Measurements from ENCODE around the gene SLC18A2. TPM values are rescaled to one million over a fixed set of nuclear protein-coding genes. Genes with fewer than 3 reads are reported as not detected.

SLC18A2 gene
- total and polyA plus RNA-seq, 10 donors = 0.02 to 0.92 (median 0.28) TPM

DNA sequence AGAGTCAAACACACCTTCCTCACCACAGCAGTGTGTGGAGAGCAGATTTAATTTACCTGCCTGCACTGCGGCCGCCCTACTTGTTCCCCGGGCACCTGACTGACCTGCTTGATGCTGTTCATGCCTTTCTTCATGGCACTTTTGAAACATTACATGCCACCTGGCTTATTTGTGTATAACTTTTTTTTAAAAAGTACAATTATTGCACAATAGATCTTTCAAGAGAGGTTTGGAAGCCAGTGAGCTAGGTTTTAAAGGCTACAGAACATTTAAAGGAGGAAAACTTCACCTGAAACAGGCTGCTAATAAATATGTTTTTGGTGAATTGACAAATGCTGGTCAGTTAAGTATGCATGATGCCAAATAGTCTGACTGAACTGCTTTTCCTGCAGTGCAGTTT lies 33.1 kb downstream of the SLC18A2 start:
- Histone ChIP-seq H3K36me3 (peaks cover 0 to 7% (median 0%) of the 10 kb centered on the region in 6 donors), H3K4me1 (no peaks in the 10 kb centered on the region), H3K4me3 (no peak overlapping the region), H3K27ac (no peak overlapping the region), H3K9me3 (no peaks in the 10 kb centered on the region), H3K27me3 (replicated peaks in 1 of 7) (no peaks in the 10 kb centered on the region)
- WGBS, 5 donors = 98 to 100% (median 98%) methylated on average over 3 of the region's 3 CpGs
- TF ChIP-seq, protein P1, sequence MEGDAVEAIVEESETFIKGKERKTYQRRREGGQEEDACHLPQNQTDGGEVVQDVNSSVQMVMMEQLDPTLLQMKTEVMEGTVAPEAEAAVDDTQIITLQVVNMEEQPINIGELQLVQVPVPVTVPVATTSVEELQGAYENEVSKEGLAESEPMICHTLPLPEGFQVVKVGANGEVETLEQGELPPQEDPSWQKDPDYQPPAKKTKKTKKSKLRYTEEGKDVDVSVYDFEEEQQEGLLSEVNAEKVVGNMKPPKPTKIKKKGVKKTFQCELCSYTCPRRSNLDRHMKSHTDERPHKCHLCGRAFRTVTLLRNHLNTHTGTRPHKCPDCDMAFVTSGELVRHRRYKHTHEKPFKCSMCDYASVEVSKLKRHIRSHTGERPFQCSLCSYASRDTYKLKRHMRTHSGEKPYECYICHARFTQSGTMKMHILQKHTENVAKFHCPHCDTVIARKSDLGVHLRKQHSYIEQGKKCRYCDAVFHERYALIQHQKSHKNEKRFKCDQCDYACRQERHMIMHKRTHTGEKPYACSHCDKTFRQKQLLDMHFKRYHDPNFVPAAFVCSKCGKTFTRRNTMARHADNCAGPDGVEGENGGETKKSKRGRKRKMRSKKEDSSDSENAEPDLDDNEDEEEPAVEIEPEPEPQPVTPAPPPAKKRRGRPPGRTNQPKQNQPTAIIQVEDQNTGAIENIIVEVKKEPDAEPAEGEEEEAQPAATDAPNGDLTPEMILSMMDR (IDR thresholded peaks at IDR 0.05 in 8 of 11, conservative IDR thresholded peaks at IDR 0.05 in 3 of 11) = no peak
- TF ChIP-seq POLR2AphosphoS5 (IDR thresholded peaks at IDR 0.05) = no peak
- TF ChIP-seq POLR2A (IDR thresholded peaks at IDR 0.05) = no peak
- intact Hi-C loops (cut with DNase I; ENCODE audit: low total_unique reads) = no loop called here
- DNase-seq = no peak

DNA sequence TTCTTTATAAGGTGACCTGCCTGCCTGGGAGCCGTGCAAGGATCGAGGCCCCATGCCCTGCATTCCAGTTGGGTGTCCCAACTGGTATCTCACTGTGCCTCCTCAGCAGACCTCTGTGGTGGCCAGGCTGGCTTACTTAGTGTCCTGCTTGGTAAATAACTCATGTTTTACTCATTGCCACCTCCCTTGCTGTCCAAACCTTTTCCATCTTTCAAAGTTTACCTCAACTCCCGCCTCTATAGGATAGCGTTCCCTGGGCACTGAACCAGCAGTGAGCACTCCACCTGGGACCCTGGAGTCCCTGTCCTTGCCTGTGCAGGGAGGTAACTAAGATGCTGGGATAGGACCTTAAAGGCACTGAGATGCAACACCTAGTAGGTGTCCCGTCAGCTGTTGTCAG lies 33.6 kb downstream of the SLC18A2 start:
- Histone ChIP-seq H3K4me3 (no peak overlapping the region), H3K4me1 (no peaks in the 10 kb centered on the region), H3K9me3 (no peaks in the 10 kb centered on the region), H3K27me3 (replicated peaks in 1 of 7) (no peaks in the 10 kb centered on the region), H3K36me3 (peaks cover 0 to 7% (median 0%) of the 10 kb centered on the region in 6 donors), H3K27ac (no peak overlapping the region)
- WGBS, 5 donors = 93 to 98% (median 95%) methylated on average over 5 of the region's 5 CpGs
- no peak for DNase-seq
- intact Hi-C loops (cut with DNase I; ENCODE audit: low total_unique reads) = no loop called here
- TF ChIP-seq POLR2A (IDR thresholded peaks at IDR 0.05) = no peak
- TF ChIP-seq, protein P1 (IDR thresholded peaks at IDR 0.05 in 8 of 11, conservative IDR thresholded peaks at IDR 0.05 in 3 of 11) = no peak
- TF ChIP-seq POLR2AphosphoS5 (IDR thresholded peaks at IDR 0.05) = no peak

DNA sequence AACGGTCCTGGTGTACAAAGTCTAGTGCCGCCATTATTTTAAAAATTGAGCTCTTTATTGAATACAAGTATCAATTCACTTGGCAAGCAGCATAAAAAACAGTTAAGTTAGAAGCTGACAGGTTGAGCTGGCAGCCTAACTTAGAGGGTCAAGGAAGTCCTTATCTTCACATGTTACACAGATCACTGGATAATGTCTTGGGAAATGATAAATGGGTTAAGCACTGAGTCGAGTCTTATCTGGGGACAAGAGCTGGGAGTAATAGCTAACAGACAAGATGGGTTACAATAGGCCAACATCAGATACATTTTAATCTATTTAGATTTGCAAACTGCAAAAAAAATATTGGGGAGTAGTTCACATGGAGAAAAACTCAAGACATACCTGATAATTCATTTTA lies 34.2 kb downstream of the SLC18A2 start:
- Histone ChIP-seq H3K27me3 (replicated peaks in 1 of 7) (no peaks in the 10 kb centered on the region), H3K4me3 (no peak overlapping the region), H3K36me3 (peaks cover 0 to 4% (median 0%) of the 10 kb centered on the region in 6 donors), H3K4me1 (no peaks in the 10 kb centered on the region), H3K27ac (no peak overlapping the region), H3K9me3 (no peaks in the 10 kb centered on the region)
- intact Hi-C loops (cut with DNase I; ENCODE audit: low total_unique reads) = no loop called here
- 68 to 77% (median 71%) methylated on average over 3 of the region's 3 CpGs for WGBS, 5 donors
- TF ChIP-seq, protein P1 (IDR thresholded peaks at IDR 0.05 in 8 of 11, conservative IDR thresholded peaks at IDR 0.05 in 3 of 11) = no peak
- TF ChIP-seq POLR2A (IDR thresholded peaks at IDR 0.05) (no peak), POLR2AphosphoS5 (IDR thresholded peaks at IDR 0.05) (no peak)
- DNase-seq = no peak

DNA sequence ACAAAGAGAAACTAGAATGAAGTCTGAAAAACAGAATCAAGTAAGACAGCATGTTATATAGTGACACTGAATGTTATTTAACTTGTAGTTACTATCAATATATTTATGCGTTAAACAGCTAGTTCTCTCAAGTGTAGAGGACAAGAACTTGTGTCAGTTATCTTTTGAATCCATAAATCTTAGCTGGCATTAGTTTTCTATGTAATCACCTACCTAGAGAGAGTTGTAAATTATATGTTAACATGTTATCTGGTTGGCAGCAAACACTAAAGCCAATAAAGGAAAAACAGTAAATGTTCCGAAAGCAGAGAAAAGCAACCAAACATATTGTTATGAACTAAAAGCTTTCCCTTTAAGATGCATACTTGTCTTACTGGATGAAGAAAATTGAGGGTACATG lies 36.8 kb downstream of the SLC18A2 start:
- no peaks in the 10 kb centered on the region for H3K9me3 ChIP-seq
- intact Hi-C loops (cut with DNase I; ENCODE audit: low total_unique reads) = no loop called here
- 93 to 100% (median 96%) methylated on average over 2 of the region's 2 CpGs for WGBS, 5 donors

More for the DNA sequence above, 36.8 kb downstream of the SLC18A2 start:
- H3K4me3 ChIP-seq = no peak overlapping the region
- DNase-seq = no peak
- H3K36me3 ChIP-seq = peaks cover 0 to 11% (median 0%) of the 10 kb centered on the region in 6 donors
- H3K27me3 ChIP-seq (replicated peaks in 1 of 7) = no peaks in the 10 kb centered on the region
- H3K4me1 ChIP-seq = no peaks in the 10 kb centered on the region
- TF ChIP-seq POLR2AphosphoS5 (IDR thresholded peaks at IDR 0.05) (no peak), POLR2A (IDR thresholded peaks at IDR 0.05) (no peak)
- TF ChIP-seq, protein P1 (IDR thresholded peaks at IDR 0.05 in 8 of 11, conservative IDR thresholded peaks at IDR 0.05 in 3 of 11) = no peak
- no peak overlapping the region for H3K27ac ChIP-seq
